Measurements from ENCODE around the gene SH3BP2. TPM values are rescaled to one million over a fixed set of nuclear protein-coding genes. Genes with fewer than 3 reads are reported as not detected.

SH3BP2 gene
- total and polyA plus RNA-seq, 12 donors: 10.4 to 47.7 (median 16.4) TPM

DNA sequence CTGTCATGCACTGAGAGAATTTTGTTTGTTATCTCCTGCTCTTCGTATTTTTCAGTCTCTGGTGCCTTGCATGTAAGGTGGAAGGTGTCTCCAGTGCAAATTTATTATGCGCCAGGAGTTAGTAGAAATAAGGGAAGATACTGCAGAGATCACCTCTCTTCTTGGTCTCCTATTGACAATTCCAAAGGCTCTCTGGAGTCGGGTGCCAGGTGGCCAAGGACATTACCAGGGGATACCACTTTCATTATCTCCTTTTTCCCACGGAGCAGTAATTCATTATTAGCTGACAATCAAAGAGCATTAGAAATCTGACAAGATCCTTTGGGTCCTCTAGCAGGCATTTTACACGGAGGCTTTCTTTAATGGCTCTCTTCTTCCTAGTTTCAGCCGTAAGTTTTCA, 76.8 kb downstream of the SH3BP2 start:
- intact Hi-C loops (cut with DNase I): loop anchor here in 1 of 10 donors (5.0 kb wide), 1 partner anchor 67 kb away; no protein-coding TSS in a partner anchor
- TF ChIP-seq, protein P1, sequence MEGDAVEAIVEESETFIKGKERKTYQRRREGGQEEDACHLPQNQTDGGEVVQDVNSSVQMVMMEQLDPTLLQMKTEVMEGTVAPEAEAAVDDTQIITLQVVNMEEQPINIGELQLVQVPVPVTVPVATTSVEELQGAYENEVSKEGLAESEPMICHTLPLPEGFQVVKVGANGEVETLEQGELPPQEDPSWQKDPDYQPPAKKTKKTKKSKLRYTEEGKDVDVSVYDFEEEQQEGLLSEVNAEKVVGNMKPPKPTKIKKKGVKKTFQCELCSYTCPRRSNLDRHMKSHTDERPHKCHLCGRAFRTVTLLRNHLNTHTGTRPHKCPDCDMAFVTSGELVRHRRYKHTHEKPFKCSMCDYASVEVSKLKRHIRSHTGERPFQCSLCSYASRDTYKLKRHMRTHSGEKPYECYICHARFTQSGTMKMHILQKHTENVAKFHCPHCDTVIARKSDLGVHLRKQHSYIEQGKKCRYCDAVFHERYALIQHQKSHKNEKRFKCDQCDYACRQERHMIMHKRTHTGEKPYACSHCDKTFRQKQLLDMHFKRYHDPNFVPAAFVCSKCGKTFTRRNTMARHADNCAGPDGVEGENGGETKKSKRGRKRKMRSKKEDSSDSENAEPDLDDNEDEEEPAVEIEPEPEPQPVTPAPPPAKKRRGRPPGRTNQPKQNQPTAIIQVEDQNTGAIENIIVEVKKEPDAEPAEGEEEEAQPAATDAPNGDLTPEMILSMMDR (IDR thresholded peaks at IDR 0.05): no peak
- Histone ChIP-seq H3K36me3 (no peaks in the 10 kb centered on the region), H3K4me1 (peaks cover 32 to 100% (median 99%) of the 10 kb centered on the region in 9 donors), H3K27ac (peak overlapping the region in 9 of 10 donors; percentile 55 to 87 (median 73)), H3K9me3 (no peaks in the 10 kb centered on the region), H3K27me3 (no peaks in the 10 kb centered on the region), H3K4me3 (peak overlapping the region in 5 of 10 donors; percentile 23 to 50 (median 40))
- DNase-seq (no peak), ATAC-seq (no peak)
- 34 to 40% methylated on average over 6 of the region's 6 CpGs for whole genome bisulfite sequencing, 2 donors

DNA sequence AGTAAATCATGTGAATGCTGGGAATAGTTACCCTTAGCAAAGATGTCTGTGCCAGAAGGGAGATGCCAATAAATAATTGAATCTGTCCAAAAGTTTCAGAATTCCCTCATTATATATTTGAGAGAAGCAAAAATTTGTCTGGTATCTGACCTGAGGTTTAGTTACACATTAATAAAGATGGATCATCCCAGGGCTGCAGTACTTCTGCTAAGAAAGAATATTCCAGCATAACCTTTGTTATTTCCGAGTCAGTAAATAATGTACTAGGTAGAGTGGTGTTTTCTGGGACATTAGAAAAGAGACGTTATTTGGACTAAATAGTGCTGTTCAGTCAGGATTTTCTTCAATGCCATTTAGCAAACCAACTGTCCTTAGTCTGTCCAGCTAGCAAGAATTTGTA, 77.2 kb downstream of the SH3BP2 start:
- H3K27ac ChIP-seq: peak overlapping the region in 8 of 10 donors; percentile 55 to 87 (median 74)
- DNase-seq: no peak
- H3K9me3 ChIP-seq: no peaks in the 10 kb centered on the region
- WGBS, 2 donors: 51 to 69% methylated on average over 2 of the region's 2 CpGs
- peaks cover 35 to 100% (median 99%) of the 10 kb centered on the region in 9 donors for H3K4me1 ChIP-seq
- intact Hi-C loops (cut with DNase I): loop anchor here in 1 of 10 donors (5.0 kb wide), 1 partner anchor 68 kb away; no protein-coding TSS in a partner anchor
- H3K4me3 ChIP-seq: peak overlapping the region in 3 of 10 donors; percentile 10 to 40 (median 38)
- no peaks in the 10 kb centered on the region for H3K27me3 ChIP-seq
- no peaks in the 10 kb centered on the region for H3K36me3 ChIP-seq
- ATAC-seq: no peak
- TF ChIP-seq, protein P1 (IDR thresholded peaks at IDR 0.05): no peak

DNA sequence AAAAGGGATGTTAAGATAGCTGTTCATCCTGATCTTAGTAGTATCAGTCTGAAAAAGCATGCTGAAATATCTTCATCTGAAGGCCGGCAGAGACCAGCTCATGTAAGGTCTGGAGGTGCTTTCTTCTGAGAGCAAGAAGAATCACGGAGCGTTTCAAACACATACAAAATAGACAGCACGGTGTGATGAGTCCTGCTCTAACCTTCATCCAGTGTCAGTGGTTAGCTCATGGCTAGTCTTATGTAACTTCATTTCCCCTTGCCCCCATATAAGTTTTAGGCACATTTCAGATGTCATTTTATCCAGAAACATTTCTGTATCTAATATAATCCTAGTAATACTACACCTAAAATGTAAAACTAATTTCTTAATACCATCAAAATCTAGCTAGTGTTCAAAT, 78.6 kb downstream of the SH3BP2 start:
- 63 to 79% methylated on average over 4 of the region's 4 CpGs for WGBS, 2 donors
- TF ChIP-seq, protein P1 (IDR thresholded peaks at IDR 0.05): no peak

DNA sequence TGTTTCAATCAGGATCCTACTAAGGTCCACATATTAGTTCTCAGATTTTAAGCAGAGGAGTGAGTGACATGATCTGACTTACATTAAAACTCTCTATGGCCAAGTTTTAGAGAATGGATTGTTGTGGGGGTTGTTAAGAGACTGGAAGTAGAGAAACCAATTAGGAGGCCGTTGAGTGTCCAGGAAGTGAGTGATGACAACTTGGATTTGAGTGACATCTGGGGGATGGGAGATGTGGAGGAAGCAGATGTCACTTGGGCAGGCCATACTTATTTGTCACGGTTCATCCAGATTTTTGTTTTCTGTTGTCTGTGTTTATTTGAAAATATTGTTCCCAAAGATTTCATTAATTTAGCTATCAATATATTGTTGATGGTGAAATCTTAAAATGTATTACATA, 79.0 kb downstream of the SH3BP2 start:
- WGBS, 2 donors: 9 to 14% methylated on average over 2 of the region's 2 CpGs
- H3K27ac ChIP-seq: peak overlapping the region in 4 of 10 donors; percentile 5 to 32 (median 25)
- intact Hi-C loops (cut with DNase I): loop anchor here in 1 of 10 donors (5.0 kb wide), 1 partner anchor 70 kb away; no protein-coding TSS in a partner anchor
- TF ChIP-seq, protein P1 (IDR thresholded peaks at IDR 0.05): no peak
- H3K36me3 ChIP-seq: peaks cover 0 to 17% (median 7%) of the 10 kb centered on the region in 9 donors
- no peaks in the 10 kb centered on the region for H3K27me3 ChIP-seq
- H3K9me3 ChIP-seq: no peaks in the 10 kb centered on the region
- no peak overlapping the region for H3K4me3 ChIP-seq
- DNase-seq (no peak), ATAC-seq (peak in 1 of 8 donors; percentile 32)
- H3K4me1 ChIP-seq: peaks cover 20 to 99% (median 85%) of the 10 kb centered on the region in 9 donors

More for the DNA sequence above, 78.6 kb downstream of the SH3BP2 start:
- Histone ChIP-seq H3K4me1 (peaks cover 25 to 100% (median 89%) of the 10 kb centered on the region in 9 donors), H3K27ac (peak overlapping the region in 4 of 10 donors; percentile 5 to 32 (median 25)), H3K36me3 (peaks cover 0 to 12% (median 7%) of the 10 kb centered on the region in 9 donors), H3K9me3 (no peaks in the 10 kb centered on the region), H3K4me3 (no peak overlapping the region), H3K27me3 (no peaks in the 10 kb centered on the region)
- no peak for ATAC-seq
- no peak for DNase-seq
- intact Hi-C loops (cut with DNase I): loop anchor here in 1 of 10 donors (5.0 kb wide), 1 partner anchor 69 kb away; no protein-coding TSS in a partner anchor

All from heart right ventricle (tissue), 16 donors.